ENCODE data around the gene SREBF1. TPM values are rescaled to one million over a fixed set of nuclear protein-coding genes. Genes with fewer than 3 reads are reported as not detected.
A peak's percentile ranks its signal among the peaks of the same experiment; 100 is the strongest.

Gene SREBF1
- total RNA-seq, 4 donors from 2014 or later: 16.1 to 90.7 (median 56.1) TPM

DNA sequence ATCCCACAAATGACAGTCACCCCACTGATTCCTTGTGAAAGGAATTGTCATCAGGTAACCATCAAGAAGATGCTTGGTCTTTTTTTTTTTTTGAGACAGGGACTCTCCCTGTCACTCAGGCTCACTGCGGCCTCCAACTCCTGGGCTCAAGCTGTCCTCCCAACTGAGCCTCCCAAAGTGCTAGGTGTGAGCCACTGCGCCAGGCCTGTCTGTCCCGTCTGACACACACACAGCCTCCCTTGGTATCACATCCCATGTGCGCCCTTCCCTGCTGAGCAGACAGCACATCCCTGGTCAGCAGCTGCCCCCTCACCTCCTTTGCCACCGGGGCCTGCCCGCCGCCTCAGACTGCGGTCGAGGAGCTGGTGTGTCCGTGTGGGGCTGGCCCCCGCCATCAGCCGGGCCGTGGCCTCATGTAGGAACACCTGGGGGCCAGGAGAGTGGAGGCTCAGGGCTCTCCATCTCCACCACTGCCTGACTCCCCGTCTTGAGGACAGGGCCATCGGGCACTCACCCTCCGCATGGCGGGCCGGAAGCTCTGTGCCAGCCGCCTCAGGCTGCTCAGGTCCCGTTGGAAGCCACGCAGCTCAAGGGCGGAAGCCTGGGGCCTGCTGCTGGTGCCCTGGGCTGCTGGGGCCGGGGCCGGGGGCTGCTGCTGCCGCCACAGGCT lies 23.6 kb downstream of the SREBF1 start:
- no peak for ATAC-seq
- Histone ChIP-seq H3K27ac (peak overlapping the region in 2 of 4 donors; percentile 81 to 84), H3K4me3 (no peak overlapping the region), H3K9me3 (no peaks in the 10 kb centered on the region), H3K4me1 (peaks cover 0 to 95% (median 10%) of the 10 kb centered on the region in 3 donors), H3K36me3 (peaks cover 0 to 59% of the 10 kb centered on the region in 2 donors), H3K27me3 (no peaks in the 10 kb centered on the region)
- TF ChIP-seq POLR2A (IDR thresholded peaks at IDR 0.05): no peak
- WGBS, 2 donors (ENCODE audit: low coverage in 1 of 2): 83 to 100% methylated on average over 1 to 2 of the region's 25 CpGs

DNA sequence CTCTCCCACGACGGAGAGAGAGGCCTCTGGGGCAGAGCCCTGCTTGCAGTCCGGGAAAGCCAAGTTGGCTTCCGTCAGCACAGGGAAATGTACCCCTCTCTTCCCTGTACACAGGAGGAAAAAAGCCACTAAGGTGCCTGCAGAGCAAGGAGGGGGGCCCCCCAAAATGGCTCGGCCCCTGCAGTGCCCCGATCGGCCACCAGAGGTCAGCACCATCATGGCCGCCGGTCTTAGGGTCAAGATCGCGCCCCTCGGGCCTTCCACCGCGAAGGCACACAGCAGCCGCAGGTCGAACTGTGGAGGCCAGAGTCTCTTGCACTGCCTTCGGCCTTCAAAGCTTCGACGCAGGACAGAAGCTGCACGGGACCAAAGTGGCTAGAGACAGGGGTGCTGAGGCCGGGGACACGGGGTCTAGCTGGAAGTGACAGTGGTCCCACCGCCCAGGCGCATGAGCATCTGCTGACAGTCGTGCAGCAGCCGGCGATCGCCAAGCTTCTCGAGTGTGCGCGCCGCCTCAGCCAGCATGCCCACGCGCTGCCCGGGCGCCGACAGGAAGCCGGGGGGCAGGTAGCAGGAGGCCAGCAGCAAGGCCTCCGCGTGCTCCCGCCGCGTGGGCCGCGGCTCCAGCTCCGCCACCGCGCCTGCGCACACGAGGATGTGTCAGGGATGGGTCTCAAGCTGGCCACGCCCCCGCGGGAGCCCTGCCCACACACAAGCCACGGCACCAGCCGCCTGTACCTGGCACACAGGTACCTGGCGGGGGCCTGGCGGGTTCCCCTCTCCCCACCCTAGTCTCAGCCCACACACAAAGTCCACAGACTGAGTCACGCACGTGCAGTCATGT lies 24.4 kb downstream of the SREBF1 start:
- Histone ChIP-seq H3K4me3 (no peak overlapping the region), H3K4me1 (peaks cover 0 to 87% (median 10%) of the 10 kb centered on the region in 3 donors), H3K9me3 (no peaks in the 10 kb centered on the region), H3K27ac (peak overlapping the region in 3 of 4 donors; percentile 65 to 84 (median 81)), H3K27me3 (no peaks in the 10 kb centered on the region), H3K36me3 (peaks cover 0 to 57% of the 10 kb centered on the region in 2 donors)
- peak; percentile 65 for ATAC-seq
- 65 to 68% methylated on average over 9 to 19 of the region's 59 CpGs for WGBS, 2 donors (ENCODE audit: low coverage in 1 of 2)
- TF ChIP-seq EP300 (IDR thresholded peaks at IDR 0.05) (no peak), POLR2A (IDR thresholded peaks at IDR 0.05) (no peak), POLR2AphosphoS5 (IDR thresholded peaks at IDR 0.05) (peak; percentile 40)
- TF ChIP-seq, protein P1, sequence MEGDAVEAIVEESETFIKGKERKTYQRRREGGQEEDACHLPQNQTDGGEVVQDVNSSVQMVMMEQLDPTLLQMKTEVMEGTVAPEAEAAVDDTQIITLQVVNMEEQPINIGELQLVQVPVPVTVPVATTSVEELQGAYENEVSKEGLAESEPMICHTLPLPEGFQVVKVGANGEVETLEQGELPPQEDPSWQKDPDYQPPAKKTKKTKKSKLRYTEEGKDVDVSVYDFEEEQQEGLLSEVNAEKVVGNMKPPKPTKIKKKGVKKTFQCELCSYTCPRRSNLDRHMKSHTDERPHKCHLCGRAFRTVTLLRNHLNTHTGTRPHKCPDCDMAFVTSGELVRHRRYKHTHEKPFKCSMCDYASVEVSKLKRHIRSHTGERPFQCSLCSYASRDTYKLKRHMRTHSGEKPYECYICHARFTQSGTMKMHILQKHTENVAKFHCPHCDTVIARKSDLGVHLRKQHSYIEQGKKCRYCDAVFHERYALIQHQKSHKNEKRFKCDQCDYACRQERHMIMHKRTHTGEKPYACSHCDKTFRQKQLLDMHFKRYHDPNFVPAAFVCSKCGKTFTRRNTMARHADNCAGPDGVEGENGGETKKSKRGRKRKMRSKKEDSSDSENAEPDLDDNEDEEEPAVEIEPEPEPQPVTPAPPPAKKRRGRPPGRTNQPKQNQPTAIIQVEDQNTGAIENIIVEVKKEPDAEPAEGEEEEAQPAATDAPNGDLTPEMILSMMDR (IDR thresholded peaks at IDR 0.05): peak in 3 of 4 experiments; percentile 99 to 100 (median 100)

DNA sequence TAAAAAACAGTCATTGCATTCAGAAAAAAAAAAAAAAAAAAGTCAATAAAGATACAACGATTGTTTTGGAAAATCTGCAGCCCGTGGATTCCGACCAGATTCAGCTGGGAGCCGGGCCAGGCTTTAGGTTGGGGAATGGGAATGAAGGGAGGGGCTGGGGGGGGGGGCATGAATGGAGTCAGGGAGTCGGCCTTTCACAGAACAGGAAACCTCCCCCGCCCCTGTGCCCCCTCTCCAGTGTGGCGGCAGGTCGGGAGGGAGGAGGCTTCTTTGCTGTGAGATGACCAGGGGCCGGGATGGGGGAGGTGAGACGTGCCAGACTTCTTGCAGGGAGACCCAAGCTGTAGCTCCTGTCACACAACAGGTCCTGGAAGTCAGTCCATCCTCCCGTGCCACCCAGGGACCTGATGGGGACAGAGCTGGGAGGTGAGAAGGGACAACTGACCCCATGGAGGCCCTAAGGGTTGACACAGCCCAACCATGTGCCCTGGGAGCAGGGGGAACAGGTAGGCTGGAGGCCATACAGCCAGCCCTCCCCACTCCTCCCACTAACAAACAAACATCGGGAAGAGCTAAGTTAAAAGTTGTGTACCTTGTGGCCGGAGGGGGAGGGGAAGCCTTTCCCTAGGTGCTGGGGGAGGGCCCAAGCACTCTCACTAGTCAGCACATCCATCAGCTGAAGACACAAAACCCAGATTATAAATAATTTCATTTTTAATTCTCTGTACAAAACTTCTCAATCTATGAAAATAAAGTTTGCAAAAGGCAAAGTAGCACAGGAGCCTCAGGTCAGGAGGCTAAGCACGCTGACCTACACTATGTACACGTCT lies 25.2 kb downstream of the SREBF1 start:
- Histone ChIP-seq H3K27ac (peak overlapping the region in 3 of 4 donors; percentile 65 to 84 (median 81)), H3K27me3 (no peaks in the 10 kb centered on the region), H3K4me1 (peaks cover 0 to 79% (median 10%) of the 10 kb centered on the region in 3 donors), H3K9me3 (no peaks in the 10 kb centered on the region), H3K4me3 (no peak overlapping the region), H3K36me3 (peaks cover 0 to 52% of the 10 kb centered on the region in 2 donors)
- ATAC-seq: no peak
- TF ChIP-seq, protein P1 (IDR thresholded peaks at IDR 0.05): no peak
- TF ChIP-seq POLR2A (IDR thresholded peaks at IDR 0.05): no peak
- TF ChIP-seq EP300 (IDR thresholded peaks at IDR 0.05): no peak
- TF ChIP-seq POLR2AphosphoS5 (IDR thresholded peaks at IDR 0.05): no peak
- WGBS, 2 donors (ENCODE audit: low coverage in 1 of 2): 19 to 23% methylated on average over 9 to 12 of the region's 15 CpGs

DNA sequence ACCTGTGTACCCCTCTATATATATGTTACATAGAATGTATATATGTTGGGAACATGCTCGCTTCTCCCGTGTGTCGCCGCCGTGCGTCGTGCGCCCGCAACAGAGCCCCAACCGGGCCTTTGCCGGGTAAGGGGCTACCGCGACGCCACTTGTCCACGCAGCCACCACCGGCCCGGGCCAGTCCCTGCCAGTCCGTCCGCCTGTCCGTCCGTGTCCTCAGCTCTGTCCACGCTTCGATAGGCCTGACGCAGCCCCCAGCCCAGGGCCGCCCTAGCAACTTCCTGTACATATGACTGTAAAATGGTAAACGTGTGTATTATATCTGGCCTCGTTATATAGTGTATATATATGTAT lies 25.9 kb downstream of the SREBF1 start:
- no peaks in the 10 kb centered on the region for H3K27me3 ChIP-seq
- peak overlapping the region in 1 of 2 donors; percentile 41 for H3K4me3 ChIP-seq
- peak overlapping the region in 3 of 4 donors; percentile 73 to 84 (median 81) for H3K27ac ChIP-seq
- peaks cover 0 to 73% (median 10%) of the 10 kb centered on the region in 3 donors for H3K4me1 ChIP-seq
- TF ChIP-seq POLR2A (IDR thresholded peaks at IDR 0.05): no peak
- no peak for TF ChIP-seq POLR2AphosphoS5 (IDR thresholded peaks at IDR 0.05)
- TF ChIP-seq, protein P1 (IDR thresholded peaks at IDR 0.05): no peak
- TF ChIP-seq EP300 (IDR thresholded peaks at IDR 0.05): no peak
- WGBS, 2 donors (ENCODE audit: low coverage in 1 of 2): 67 to 74% methylated on average over 10 to 14 of the region's 27 CpGs
- peaks cover 0 to 45% of the 10 kb centered on the region in 2 donors for H3K36me3 ChIP-seq
- no peaks in the 10 kb centered on the region for H3K9me3 ChIP-seq
- ATAC-seq: no peak
